NB4 (cell line): Measurements from ENCODE around the gene FBXO15.

ENCODE experiments used
- DNase-seq: peaks from one replicate; pipeline ENCODE4 v3.0.0; 2010; ENCODE audit warnings: low read depth
- H3K4me3 ChIP-seq: one replicate; pipeline ENCODE4 v1.5.1; 2011; ENCODE audit warnings: mild to moderate bottlenecking, low read depth, low read length, moderate library complexity
- CTCF ChIP-seq: IDR thresholded peaks from one replicate; pipeline ENCODE4 v1.5.1; 2012; ENCODE audit warnings: low read depth, low read length
- MAX ChIP-seq: IDR thresholded peaks from 2 replicates; pipeline ENCODE4 v1.6.1; 2011; ENCODE audit warnings: low read depth, low read length
- MYC ChIP-seq: IDR thresholded peaks from 2 replicates; pipeline ENCODE4 v1.6.1; 2011; ENCODE audit warnings: low read depth, low read length
- POLR2A ChIP-seq: IDR thresholded peaks from 2 replicates; pipeline ENCODE4 v1.6.1; 2011; ENCODE audit warnings: mild to moderate bottlenecking; ENCODE audit not compliant: insufficient read length; ENCODE audit errors: extremely low read depth

The FBXO15 gene

GRCh38 chr18:74029161-74029560, 118.5 kb downstream of the FBXO15 start:
- H3K4me3 ChIP-seq, result no peak overlapping the region
- DNase-seq, result no peak
- no peak for TF ChIP-seq MYC
- TF ChIP-seq CTCF, result no peak
- TF ChIP-seq POLR2A, result no peak
- no peak for TF ChIP-seq MAX
